ENCODE measurements around the gene PVR.
"Not testable (repeated sequence)": the region's sequence is repeated elsewhere in the genome, so short reads cannot be mapped to it uniquely, and the experiment has no call there.

PVR gene

DNA sequence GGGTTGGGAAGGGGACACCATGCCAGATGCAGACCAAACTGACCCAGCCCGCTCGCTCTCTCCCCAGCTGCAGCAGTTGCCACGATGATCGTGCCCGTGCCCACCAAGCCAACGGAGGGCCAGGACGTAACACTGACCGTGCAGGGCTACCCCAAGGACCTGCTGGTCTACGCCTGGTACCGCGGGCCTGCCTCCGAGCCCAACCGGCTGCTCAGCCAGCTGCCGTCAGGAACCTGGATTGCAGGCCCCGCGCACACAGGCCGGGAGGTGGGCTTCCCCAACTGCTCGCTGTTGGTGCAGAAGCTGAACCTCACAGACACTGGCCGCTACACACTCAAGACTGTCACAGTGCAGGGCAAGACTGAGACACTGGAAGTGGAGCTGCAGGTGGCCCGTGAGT is 64.1 kb downstream of the PVR start:
- no peak for ATAC-seq
- H3K36me3 Mint-ChIP-seq = no peaks in the 10 kb centered on the region
- peaks cover under 1% of the 10 kb centered on the region for H3K9me3 Mint-ChIP-seq
- H3K27ac Mint-ChIP-seq = no peak overlapping the region
- H3K4me1 Mint-ChIP-seq = no peaks in the 10 kb centered on the region
- H3K4me3 Mint-ChIP-seq = no peak overlapping the region
- peaks cover 68% of the 10 kb centered on the region for H3K27me3 Mint-ChIP-seq

DNA sequence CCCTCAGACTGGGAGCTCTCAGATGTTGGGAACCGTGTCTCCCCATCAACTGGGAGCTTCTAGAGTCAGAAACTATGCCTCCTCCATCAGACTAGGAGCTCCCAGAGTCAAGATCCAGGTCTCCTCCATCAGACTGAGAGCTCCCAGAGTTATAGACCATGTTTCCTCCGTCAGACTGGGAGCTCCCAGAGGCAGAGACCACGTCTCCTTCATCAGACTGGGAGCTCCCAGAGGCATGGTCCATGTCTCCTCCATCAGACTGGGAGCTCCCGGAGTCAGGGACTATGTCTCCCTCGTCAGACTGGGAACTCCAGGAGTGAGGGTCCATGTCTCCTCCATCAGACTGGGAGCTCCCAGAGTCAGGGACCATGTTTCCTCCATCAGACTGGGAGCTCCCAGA is 65.2 kb downstream of the PVR start:
- no peak for ATAC-seq
- Mint-ChIP-seq H3K9me3 (peaks cover 2% of the 10 kb centered on the region), H3K36me3 (no peaks in the 10 kb centered on the region)

DNA sequence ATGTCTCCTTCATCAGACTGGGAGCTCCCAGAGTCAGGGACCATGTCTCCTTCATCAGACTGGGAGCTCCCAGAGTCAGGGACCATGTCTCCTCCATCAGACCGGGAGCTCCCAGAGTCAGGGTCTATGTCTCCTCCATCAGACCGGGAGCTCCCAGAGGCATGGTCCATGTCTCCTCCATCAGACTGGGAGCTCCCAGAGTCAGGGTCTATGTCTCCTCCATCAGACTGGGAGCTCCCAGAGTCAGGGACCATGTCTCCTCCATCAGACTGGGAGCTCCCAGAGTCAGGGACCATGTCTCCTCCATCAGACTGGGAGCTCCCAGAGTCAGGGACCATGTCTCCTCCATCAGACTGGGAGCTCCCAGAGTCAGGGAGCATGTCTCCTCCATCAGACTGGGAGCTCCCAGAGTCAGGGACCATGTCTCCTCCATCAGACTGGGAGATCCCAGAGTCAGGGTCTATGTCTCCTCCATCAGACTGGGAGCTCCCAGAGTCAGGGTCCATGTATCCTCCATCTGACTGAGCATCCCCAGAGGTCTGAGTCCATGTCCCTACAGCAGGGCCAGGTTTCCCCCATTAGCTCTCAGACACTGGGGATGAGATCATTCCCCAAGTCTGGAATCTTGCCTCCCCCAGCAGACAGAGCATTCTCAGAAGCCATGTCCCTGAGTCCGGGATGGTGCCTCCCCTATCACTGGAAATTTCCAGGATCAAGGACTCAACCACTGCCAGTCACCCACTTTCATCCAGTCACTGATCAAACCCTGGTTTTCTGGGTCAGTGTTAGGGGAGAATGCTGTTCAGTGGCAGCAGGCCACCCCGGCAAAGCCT is 65.9 kb downstream of the PVR start:
- H3K4me1 Mint-ChIP-seq, H3K36me3 Mint-ChIP-seq, H3K27ac Mint-ChIP-seq, ATAC-seq, H3K9me3 Mint-ChIP-seq, H3K4me3 Mint-ChIP-seq: not testable (repeated sequence)
- peaks cover 55% of the 10 kb centered on the region for H3K27me3 Mint-ChIP-seq

More for the DNA sequence above, 65.2 kb downstream of the PVR start:
- Mint-ChIP-seq H3K27ac (no peak overlapping the region), H3K4me1 (no peaks in the 10 kb centered on the region), H3K27me3 (peaks cover 62% of the 10 kb centered on the region), H3K4me3 (no peak overlapping the region)

DNA sequence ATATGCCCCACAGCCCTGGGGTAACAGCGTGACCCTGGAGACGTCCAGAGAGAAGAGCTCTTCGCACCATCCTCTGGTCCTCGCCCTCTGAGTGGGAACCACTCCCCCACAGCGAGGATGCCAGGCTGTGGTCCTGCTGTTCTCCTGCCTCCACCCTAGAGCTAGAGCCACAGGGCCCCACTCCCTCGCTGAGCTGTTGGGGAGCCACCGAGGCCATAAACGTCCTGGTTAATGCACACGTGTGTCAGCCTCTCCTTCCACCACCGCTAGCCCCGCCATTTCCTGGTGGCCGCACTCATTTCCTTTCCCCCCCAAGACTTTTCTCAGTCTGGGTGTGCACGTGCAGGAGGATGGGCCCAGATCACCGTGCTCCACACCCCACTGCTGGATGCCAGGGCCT is 66.8 kb downstream of the PVR start:
- no peaks in the 10 kb centered on the region for H3K4me1 Mint-ChIP-seq
- peaks cover 9% of the 10 kb centered on the region for H3K9me3 Mint-ChIP-seq
- no peak overlapping the region for H3K4me3 Mint-ChIP-seq
- peaks cover 47% of the 10 kb centered on the region for H3K27me3 Mint-ChIP-seq
- H3K27ac Mint-ChIP-seq = no peak overlapping the region
- ATAC-seq = no peak
- H3K36me3 Mint-ChIP-seq = no peaks in the 10 kb centered on the region

DNA sequence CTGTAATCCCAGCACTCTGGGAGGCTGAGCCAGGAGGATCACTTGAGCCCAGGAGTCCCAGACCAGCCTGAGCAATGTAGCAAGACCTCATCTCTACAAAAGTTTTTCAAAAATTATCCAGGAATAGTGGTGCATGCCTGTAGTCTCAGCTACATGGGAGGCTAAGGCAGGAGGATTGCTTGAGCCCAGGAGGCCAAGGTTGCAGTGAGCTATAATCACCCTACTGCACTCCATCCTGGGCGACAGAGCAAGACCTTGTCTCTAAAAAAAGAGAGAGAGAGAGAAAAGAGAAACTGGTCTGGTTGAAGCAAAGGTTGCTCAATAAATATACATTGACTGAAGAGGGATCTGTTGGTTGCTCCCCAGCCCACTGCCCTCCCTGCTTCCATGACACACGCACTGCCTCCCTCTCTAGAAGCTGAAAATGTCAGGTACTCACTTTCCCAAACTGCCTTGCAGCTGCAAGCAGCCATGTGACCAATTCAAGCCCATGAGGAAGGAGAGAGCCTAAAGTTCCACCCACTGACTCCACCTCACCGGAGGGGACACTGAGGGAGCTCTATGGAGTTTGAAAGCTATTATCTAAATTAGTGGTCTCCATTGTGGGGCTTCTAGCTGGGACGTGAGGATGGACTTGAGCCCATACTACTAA is 69.3 kb downstream of the PVR start:
- H3K4me3 Mint-ChIP-seq = no peak overlapping the region
- no peak for ATAC-seq
- H3K9me3 Mint-ChIP-seq = peaks cover 13% of the 10 kb centered on the region
- no peaks in the 10 kb centered on the region for H3K4me1 Mint-ChIP-seq
- no peak overlapping the region for H3K27ac Mint-ChIP-seq
- H3K36me3 Mint-ChIP-seq = no peaks in the 10 kb centered on the region
- peaks cover 30% of the 10 kb centered on the region for H3K27me3 Mint-ChIP-seq
